HepG2 (cell line): ENCODE results near the gene MPO. TPM values are rescaled to one million over a fixed set of nuclear protein-coding genes. Genes with fewer than 3 reads are reported as not detected.

Experiments
- ATAC-seq: fragments of 200-7000 bp; cut with Tn5 transposase; 3 replicates; pipeline ENCODE4 v1.9.1; 2020; ENCODE audit warnings: mild to moderate bottlenecking, moderate library complexity
- BruUV-seq: library from RNA; stranded (reverse); fragments of 400-500 nt; replicated peaks from 2 replicates; lab custom pipeline; 2021; lab: Mats Ljungman, UMichigan
- CTCF ChIA-PET: fragments of 300-600 bp; formaldehyde crosslinking; extraction: SDS; loops from one replicate; lab custom pipeline; 2021; ENCODE audit warnings: low total read pairs, inconsistent platforms, low intra/inter-chr PET ratio; lab: Yijun Ruan, JAX
- POLR2A ChIA-PET: fragments of 350-600 bp; sonication (Branson Sonifier 250); formaldehyde crosslinking; loops from one replicate; lab custom pipeline; 2020; ENCODE audit warnings: antibody characterized with exemption, inconsistent platforms; lab: Yijun Ruan, JAX
- DNase-seq: peaks from one replicate; pipeline ENCODE4 v3.0.0-alpha.2; 2015; ENCODE audit warnings: low spot score
- FAIRE-seq: peaks from 3 replicates; lab custom pipeline; 2011; peaks lifted over from hg19 to GRCh38; lab: Jason Lieb, UNC
- H2AFZ ChIP-seq: one replicate; pipeline ENCODE4 v1.6.1; 2011; ENCODE audit warnings: low read length, inconsistent platforms
- H3K27ac ChIP-seq: fragments of 300-600 bp; 3 replicates; pipeline ENCODE4 v1.8.0; 2011; ENCODE audit warnings: mixed run types, mild to moderate bottlenecking, mixed read lengths, low read length, inconsistent platforms; ENCODE audit not compliant: insufficient read depth; ENCODE audit errors: extremely low read length
- H3K27me3 ChIP-seq, 2 experiments: fragments of 200-600 bp in 1 of 2; 2 replicates in 1 of 2; 3 replicates in 1 of 2; pipeline versions ENCODE4 v1.6.0 to v1.8.0; 2011; ENCODE audit warnings: low read length in 2 of 2, mild to moderate bottlenecking in 2 of 2, moderate library complexity in 2 of 2, inconsistent platforms in 1 of 2; ENCODE audit not compliant: insufficient read depth in 2 of 2, control insufficient read depth in 1 of 2
- H3K36me3 ChIP-seq, 2 experiments: fragments of 200-600 bp in 1 of 2; replicated peaks in 1 of 2; 2 replicates in 1 of 2; 3 replicates in 1 of 2; pipeline versions ENCODE4 v1.5.1 to v1.8.0; 2011; ENCODE audit warnings: low read length in 2 of 2, inconsistent platforms in 1 of 2; ENCODE audit not compliant: insufficient read depth in 2 of 2, control insufficient read depth in 1 of 2
- H3K4me1 ChIP-seq: 2 replicates; pipeline ENCODE4 v1.5.1; 2012; ENCODE audit warnings: low read length, inconsistent platforms; ENCODE audit not compliant: insufficient read depth
- H3K4me2 ChIP-seq: 2 replicates; pipeline ENCODE4 v1.6.0; 2011; ENCODE audit warnings: low read depth, low read length, inconsistent platforms
- H3K4me3 ChIP-seq, 3 experiments: fragments of 200-600 bp in 1 of 3; sonication (generic), shearing (Covaris generic) in 1 of 3; replicated peaks in 1 of 3; 2 replicates each; pipeline ENCODE4 v1.5.1; 2011 to 2016; ENCODE audit warnings: low read length in 3 of 3, inconsistent platforms in 2 of 3, low read depth in 2 of 3, mild to moderate bottlenecking in 2 of 3, control low read depth in 1 of 3, mixed read lengths in 1 of 3; ENCODE audit not compliant: insufficient read depth in 1 of 3
- H3K79me2 ChIP-seq: one replicate; pipeline ENCODE4 v1.6.1; 2011; ENCODE audit warnings: low read length, inconsistent platforms; ENCODE audit not compliant: insufficient read depth
- H3K9ac ChIP-seq: 2 replicates; pipeline ENCODE4 v1.6.0; 2011; ENCODE audit warnings: mild to moderate bottlenecking, low read depth, low read length, inconsistent platforms; ENCODE audit not compliant: insufficient read depth
- H3K9me3 ChIP-seq: 2 replicates; pipeline ENCODE4 v1.5.1; 2012; ENCODE audit warnings: mild to moderate bottlenecking, low read length
- H4K20me1 ChIP-seq: 2 replicates; pipeline ENCODE4 v1.6.0; 2011; ENCODE audit warnings: inconsistent platforms, mild to moderate bottlenecking, low read length, moderate library complexity; ENCODE audit not compliant: insufficient read depth
- ZHX2 ChIP-seq, 2 experiments: sonication (generic) in 1 of 2; formaldehyde crosslinking in 1 of 2; IDR thresholded peaks; 2 replicates each; pipeline versions ENCODE4 v1.6.1 to v1.9.0; 2014 to 2022; ENCODE audit warnings: antibody characterized with exemption in 1 of 2, borderline replicate concordance in 1 of 2, inconsistent platforms in 1 of 2, low read depth in 1 of 2, missing genetic modification reagents in 1 of 2
- ZNF883 ChIP-seq: sonication (generic); formaldehyde crosslinking; IDR thresholded peaks from 2 replicates; pipeline ENCODE4 v1.5.1; 2020; ENCODE audit warnings: mild to moderate bottlenecking, missing genetic modification reagents; ENCODE audit errors: not compliant biosample characterization
- WGBS: methylation state at CpG from one replicate; pipeline ENCODE4 v1.1.6; 2017; ENCODE audit warnings: low lambda C conversion rate; 5-methylcytosine and 5-hydroxymethylcytosine counted together
- in situ Hi-C: cut with HindIII; loops from 2 replicates; pipeline ENCODE4 v1.10.0; 2017; ENCODE audit warnings: low pct_unique_long_range_greater_than_20kb; ENCODE audit not compliant: extremely low pct_ligation_motif_present
- intact Hi-C: fragments of 100-400 bp; cut with micrococcal nuclease; formaldehyde crosslinking; loops from one replicate; pipeline ENCODE4 v1.10.0; 2022; ENCODE audit not compliant: unreplicated experiment
- polyA plus RNA-seq, 8 experiments: library from polyadenylated mRNA; depleted of rRNA in 3 of 8; stranded (reverse) in 7 of 8; unstranded in 1 of 8; fragments of >200 nt; fragmentation: Illumina TruSeq in 4 of 8; extraction: Trizol in 4 of 8; gene quantifications; 2 replicates each; pipeline versions ENCODE4 v1.2.1 to v1.2.3, GENCODE V29; 2011 to 2016; ENCODE audit warnings: low read depth in 4 of 8, missing spikeins in 1 of 8, mixed read lengths in 1 of 8; ENCODE audit not compliant: insufficient read depth in 1 of 8
- total RNA-seq, 5 experiments: library from RNA; depleted of rRNA; stranded (reverse); fragments of >200 nt; fragmentation: Illumina TruSeq; extraction: Trizol; gene quantifications; 2 replicates each; pipeline ENCODE4 v1.2.3, GENCODE V29; 2016; ENCODE audit warnings: low read depth in 1 of 5
- TF ChIP-seq, protein P1 (sequence below): sonication (generic); formaldehyde crosslinking; IDR thresholded peaks from 2 replicates; pipeline ENCODE4 v1.4.0; 2020; ENCODE audit warnings: mild to moderate bottlenecking, missing genetic modification reagents

Gene MPO
- total and polyA plus RNA-seq, 2 of the 13 experiments (the other 11 are each of a cell fraction or from before 2014, with no cell fraction given) = not detected

DNA sequence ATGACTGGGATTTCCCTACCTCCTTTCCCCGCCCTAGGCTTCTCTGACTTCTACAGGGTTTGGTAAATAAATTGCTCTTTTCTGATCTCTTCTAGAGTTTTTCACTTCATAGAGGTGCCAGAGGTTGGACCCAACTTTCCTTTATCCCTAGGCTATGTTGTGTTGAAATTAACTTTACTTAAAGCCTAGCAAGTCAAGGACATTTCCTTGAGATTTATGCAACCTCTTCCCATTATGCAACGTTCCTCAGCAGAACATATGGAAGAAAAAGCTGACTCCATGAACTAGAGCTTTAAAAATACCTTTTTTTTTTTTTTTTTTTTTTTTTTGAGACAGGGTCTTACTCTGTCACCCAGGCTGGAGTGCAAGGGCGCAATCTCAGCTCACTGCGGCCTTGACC lies 15.5 kb downstream of the MPO start:
- H3K9me3 ChIP-seq = no peaks in the 10 kb centered on the region
- H3K79me2 ChIP-seq = no peaks in the 10 kb centered on the region
- TF ChIP-seq ZHX2 (IDR thresholded peaks at IDR 0.05; ENCODE audit: low read depth) (no peak), ZHX2 (CRISPR knock-in tag; IDR thresholded peaks at IDR 0.05; ENCODE audit: borderline replicate concordance) (no peak), ZNF883 (CRISPR knock-in tag) (no peak)
- TF ChIP-seq, protein P1, sequence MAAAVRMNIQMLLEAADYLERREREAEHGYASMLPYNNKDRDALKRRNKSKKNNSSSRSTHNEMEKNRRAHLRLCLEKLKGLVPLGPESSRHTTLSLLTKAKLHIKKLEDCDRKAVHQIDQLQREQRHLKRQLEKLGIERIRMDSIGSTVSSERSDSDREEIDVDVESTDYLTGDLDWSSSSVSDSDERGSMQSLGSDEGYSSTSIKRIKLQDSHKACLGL (CRISPR knock-in tag) = no peak
- H3K27ac ChIP-seq = no peak overlapping the region
- H3K4me1 ChIP-seq = no peaks in the 10 kb centered on the region
- DNase-seq (no peak), FAIRE-seq (no peak), ATAC-seq (no peak)
- no TSS peak for BruUV-seq
- H2AFZ ChIP-seq = no peak overlapping the region
- no peak overlapping the region for H3K4me3 ChIP-seq
- ChIA-PET CTCF (no interaction called here), POLR2A (no interaction called here)
- peaks cover 3 to 47% of the 10 kb centered on the region in 2 experiments; a peak in 4 of 5 replicates for H3K27me3 ChIP-seq
- no peaks in the 10 kb centered on the region for H4K20me1 ChIP-seq
- H3K9ac ChIP-seq = no peak overlapping the region
- 20% methylated on average over 4 of the region's 4 CpGs for WGBS
- in situ Hi-C loops = no loop called here
- H3K36me3 ChIP-seq = no peaks in the 10 kb centered on the region
- no peak overlapping the region for H3K4me2 ChIP-seq
- intact Hi-C loops = no loop called here
